ENCODE results near the gene FARP1.
"Not testable (repeated sequence)": the region's sequence is repeated elsewhere in the genome, so short reads cannot be mapped to it uniquely, and the experiment has no call there.

The FARP1 gene

DNA sequence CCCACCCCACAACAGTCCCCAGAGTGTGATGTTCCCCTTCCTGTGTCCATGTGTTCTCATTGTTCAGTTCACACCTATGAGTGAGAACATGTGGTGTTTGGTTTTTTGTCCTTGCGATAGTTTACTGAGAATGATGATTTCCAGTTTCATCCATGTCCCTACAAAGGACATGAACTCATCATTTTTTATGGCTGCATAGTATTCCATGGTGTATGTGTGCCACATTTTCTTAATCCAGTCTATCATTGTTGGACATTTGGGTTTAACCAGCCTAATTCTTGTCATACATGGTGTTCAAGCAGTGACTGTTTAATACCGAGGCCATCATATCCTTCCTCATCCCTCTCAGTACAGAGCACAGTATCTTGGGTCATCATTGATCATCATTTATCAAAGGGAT, 226.6 kb downstream of the FARP1 start:
- H3K4me1 ChIP-seq (ENCODE audit: control insufficient read depth in 1 of 2, insufficient read depth in 2 of 2, low read length in 2 of 2); H4K12ac ChIP-seq (ENCODE audit: low read depth, low read length); H3K14ac ChIP-seq (ENCODE audit: low read length); H3K79me2 ChIP-seq (ENCODE audit: control insufficient read depth, insufficient read depth, low read length, poor library complexity); DNase-seq; H3K23ac ChIP-seq (ENCODE audit: low read length); H4K91ac ChIP-seq (ENCODE audit: low read depth, low read length); H2BK5ac ChIP-seq (ENCODE audit: low read depth, low read length, poor library complexity); H2BK120ac ChIP-seq (ENCODE audit: insufficient read depth, low read length, poor library complexity); H3K4me2 ChIP-seq (ENCODE audit: low read length); H3K18ac ChIP-seq (ENCODE audit: low read length); H3K27ac ChIP-seq (ENCODE audit: low read depth, low read length); H2BK12ac ChIP-seq (ENCODE audit: low read length); H3K9ac ChIP-seq (ENCODE audit: low read length); H3K27me3 ChIP-seq (ENCODE audit: insufficient read depth, low read length); H4K8ac ChIP-seq (ENCODE audit: low read depth, low read length); H2AK5ac ChIP-seq (ENCODE audit: low read length); H3K4ac ChIP-seq (ENCODE audit: low read depth, low read length); H2AFZ ChIP-seq (ENCODE audit: insufficient read depth, low read length, poor library complexity); H3K9me3 ChIP-seq (ENCODE audit: insufficient read depth, low read depth, low read length); H3K4me3 ChIP-seq (ENCODE audit: low read depth, low read length); H3K79me1 ChIP-seq (ENCODE audit: low read length): not testable (repeated sequence)
- WGBS (ENCODE audit: extremely low coverage, insufficient coverage, insufficient read length) = no CpG with 5 or more reads among the region's 2 CpGs
- H3K36me3 ChIP-seq (ENCODE audit: control insufficient read depth in 1 of 2, insufficient read depth in 2 of 2, low read length in 2 of 2) = peaks cover 3 to 10% of the 10 kb centered on the region in 2 experiments

DNA sequence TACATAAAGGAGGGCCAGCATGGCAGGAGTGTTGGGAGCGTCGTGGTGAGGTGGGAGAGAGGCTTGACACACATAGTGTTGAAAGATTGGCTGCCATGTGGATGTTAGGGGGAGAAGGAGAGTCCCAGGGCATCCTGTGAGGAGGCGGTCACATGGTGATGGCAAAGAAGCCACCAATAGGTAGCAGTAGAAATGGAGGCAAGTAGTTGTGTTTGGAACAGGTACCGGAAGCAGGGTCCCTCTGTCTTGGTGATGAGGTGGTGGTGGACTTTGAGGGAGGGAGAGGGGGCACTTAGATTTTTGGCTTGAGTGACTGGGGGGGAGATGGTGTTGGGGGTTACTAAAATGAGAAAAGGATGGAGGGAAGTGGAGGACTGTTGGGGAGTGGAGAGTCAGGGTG, 227.4 kb downstream of the FARP1 start:
- no peak overlapping the region for H3K18ac ChIP-seq (ENCODE audit: low read length)
- no peaks in the 10 kb centered on the region for H3K79me1 ChIP-seq (ENCODE audit: low read length)
- no peak overlapping the region for H2BK5ac ChIP-seq (ENCODE audit: low read depth, low read length, poor library complexity)
- no peak overlapping the region for H3K4ac ChIP-seq (ENCODE audit: low read depth, low read length)
- no peak overlapping the region for H3K9ac ChIP-seq (ENCODE audit: low read length)
- H3K4me3 ChIP-seq (ENCODE audit: low read depth, low read length) = no peak overlapping the region
- no CpG with 5 or more reads among the region's 4 CpGs for WGBS (ENCODE audit: extremely low coverage, insufficient coverage, insufficient read length)
- no peak overlapping the region for H3K27ac ChIP-seq (ENCODE audit: low read depth, low read length)
- H2AK5ac ChIP-seq (ENCODE audit: low read length) = no peak overlapping the region
- H2AFZ ChIP-seq (ENCODE audit: insufficient read depth, low read length, poor library complexity) = no peak overlapping the region
- H4K8ac ChIP-seq (ENCODE audit: low read depth, low read length) = no peak overlapping the region
- H3K14ac ChIP-seq (ENCODE audit: low read length) = no peak overlapping the region
- H2BK12ac ChIP-seq (ENCODE audit: low read length) = no peak overlapping the region
- DNase-seq = no peak
- H3K9me3 ChIP-seq (ENCODE audit: insufficient read depth, low read depth, low read length) = no peaks in the 10 kb centered on the region
- no peak overlapping the region for H2BK120ac ChIP-seq (ENCODE audit: insufficient read depth, low read length, poor library complexity)
- H3K4me2 ChIP-seq (ENCODE audit: low read length) = no peak overlapping the region
- no peak overlapping the region for H4K91ac ChIP-seq (ENCODE audit: low read depth, low read length)
- H3K4me1 ChIP-seq (ENCODE audit: control insufficient read depth in 1 of 2, insufficient read depth in 2 of 2, low read length in 2 of 2) = peaks cover 0 to 8% of the 10 kb centered on the region in 2 experiments
- H3K36me3 ChIP-seq (ENCODE audit: control insufficient read depth in 1 of 2, insufficient read depth in 2 of 2, low read length in 2 of 2) = peaks cover 3 to 12% of the 10 kb centered on the region in 2 experiments
- H4K12ac ChIP-seq (ENCODE audit: low read depth, low read length) = no peak overlapping the region
- H3K23ac ChIP-seq (ENCODE audit: low read length) = no peak overlapping the region
- no peaks in the 10 kb centered on the region for H3K79me2 ChIP-seq (ENCODE audit: control insufficient read depth, insufficient read depth, low read length, poor library complexity)
- H3K27me3 ChIP-seq (ENCODE audit: insufficient read depth, low read length) = no peaks in the 10 kb centered on the region

DNA sequence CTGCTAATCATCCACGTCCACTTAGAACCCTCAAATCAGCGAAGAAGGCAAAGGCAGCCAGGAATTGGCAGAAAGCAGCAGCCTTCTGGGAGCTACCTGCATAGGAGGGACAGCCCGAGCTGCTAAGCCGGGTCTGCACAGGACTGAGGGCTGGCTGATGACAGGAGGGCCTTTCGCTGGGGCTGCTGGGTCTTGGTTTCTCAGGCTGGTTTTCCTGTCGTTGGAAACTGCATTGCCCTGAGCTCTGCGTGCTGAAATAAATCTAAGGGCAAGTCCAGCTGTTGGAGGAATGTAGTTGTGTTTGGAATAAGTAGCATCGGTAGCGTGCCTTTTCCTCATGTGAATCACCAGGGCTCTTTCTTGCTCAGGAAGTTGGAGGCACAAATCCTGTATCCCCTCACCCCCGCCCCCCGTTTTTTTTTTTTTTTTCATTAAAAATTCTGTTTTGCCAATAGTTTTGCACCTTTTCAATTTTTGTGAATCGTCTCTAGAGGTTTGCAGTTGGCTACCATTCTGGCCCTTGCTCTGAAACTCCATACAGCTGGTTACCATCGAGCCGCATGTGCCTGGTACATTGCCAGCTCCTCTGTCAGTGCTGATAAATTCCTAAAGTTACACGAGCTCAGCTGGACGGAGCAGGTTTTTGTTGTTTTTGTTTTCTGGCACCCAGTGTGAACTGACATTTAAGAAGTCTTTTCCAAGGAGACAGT, 228.1 kb downstream of the FARP1 start:
- Histone ChIP-seq H3K14ac (ENCODE audit: low read length) (no peak overlapping the region), H3K27ac (ENCODE audit: low read depth, low read length) (no peak overlapping the region), H3K9me3 (ENCODE audit: insufficient read depth, low read depth, low read length) (no peaks in the 10 kb centered on the region), H2BK120ac (ENCODE audit: insufficient read depth, low read length, poor library complexity) (no peak overlapping the region), H3K4me1 (ENCODE audit: control insufficient read depth in 1 of 2, insufficient read depth in 2 of 2, low read length in 2 of 2) (peaks cover 0 to 8% of the 10 kb centered on the region in 2 experiments), H3K4ac (ENCODE audit: low read depth, low read length) (no peak overlapping the region), H3K79me2 (ENCODE audit: control insufficient read depth, insufficient read depth, low read length, poor library complexity) (no peaks in the 10 kb centered on the region), H3K4me2 (ENCODE audit: low read length) (no peak overlapping the region), H3K36me3 (ENCODE audit: control insufficient read depth in 1 of 2, insufficient read depth in 2 of 2, low read length in 2 of 2) (peaks cover 3 to 12% of the 10 kb centered on the region in 2 experiments), H3K79me1 (ENCODE audit: low read length) (no peaks in the 10 kb centered on the region), H3K9ac (ENCODE audit: low read length) (no peak overlapping the region), H3K23ac (ENCODE audit: low read length) (no peak overlapping the region), H2AK5ac (ENCODE audit: low read length) (no peak overlapping the region), H3K18ac (ENCODE audit: low read length) (no peak overlapping the region), H2BK5ac (ENCODE audit: low read depth, low read length, poor library complexity) (no peak overlapping the region), H4K8ac (ENCODE audit: low read depth, low read length) (no peak overlapping the region), H4K12ac (ENCODE audit: low read depth, low read length) (no peak overlapping the region), H2AFZ (ENCODE audit: insufficient read depth, low read length, poor library complexity) (no peak overlapping the region), H3K4me3 (ENCODE audit: low read depth, low read length) (no peak overlapping the region), H4K91ac (ENCODE audit: low read depth, low read length) (no peak overlapping the region), H2BK12ac (ENCODE audit: low read length) (no peak overlapping the region), H3K27me3 (ENCODE audit: insufficient read depth, low read length) (no peaks in the 10 kb centered on the region)
- DNase-seq = peak in 1 of 2 donors; percentile 58
- no CpG with 5 or more reads among the region's 16 CpGs for WGBS (ENCODE audit: extremely low coverage, insufficient coverage, insufficient read length)

DNA sequence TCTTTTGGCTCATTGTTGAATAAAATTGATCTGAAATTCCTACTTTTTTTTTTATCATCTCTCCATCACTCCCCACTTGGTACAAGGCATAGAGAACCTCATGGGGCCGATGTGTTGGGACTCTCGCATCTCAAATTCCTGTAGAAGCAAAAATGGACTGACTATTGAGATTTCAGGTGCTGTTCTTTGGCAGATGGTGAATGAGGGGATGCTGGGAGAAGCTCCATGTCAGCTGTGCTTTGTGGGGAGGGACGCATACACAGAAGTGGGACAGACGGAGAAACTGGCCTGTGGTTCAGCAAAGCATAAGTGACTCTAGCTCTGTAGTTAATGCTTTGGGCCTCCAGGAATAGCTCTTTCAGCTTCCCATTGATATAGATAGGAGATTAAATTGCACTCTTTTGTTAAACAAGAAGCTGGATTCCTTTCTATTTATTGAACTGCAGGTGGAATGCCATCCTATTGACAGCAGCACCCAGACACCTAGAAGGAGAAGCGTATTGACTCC, 228.7 kb downstream of the FARP1 start:
- Histone ChIP-seq H3K27me3 (ENCODE audit: insufficient read depth, low read length) (no peaks in the 10 kb centered on the region), H3K9me3 (ENCODE audit: insufficient read depth, low read depth, low read length) (no peaks in the 10 kb centered on the region), H4K8ac (ENCODE audit: low read depth, low read length) (no peak overlapping the region), H2BK5ac (ENCODE audit: low read depth, low read length, poor library complexity) (no peak overlapping the region), H3K9ac (ENCODE audit: low read length) (no peak overlapping the region), H4K91ac (ENCODE audit: low read depth, low read length) (no peak overlapping the region), H2BK12ac (ENCODE audit: low read length) (no peak overlapping the region), H3K4me1 (ENCODE audit: control insufficient read depth in 1 of 2, insufficient read depth in 2 of 2, low read length in 2 of 2) (peaks cover 0 to 8% of the 10 kb centered on the region in 2 experiments), H4K12ac (ENCODE audit: low read depth, low read length) (no peak overlapping the region), H3K18ac (ENCODE audit: low read length) (no peak overlapping the region), H3K79me1 (ENCODE audit: low read length) (no peaks in the 10 kb centered on the region), H3K4me3 (ENCODE audit: low read depth, low read length) (no peak overlapping the region), H3K4me2 (ENCODE audit: low read length) (no peak overlapping the region), H2BK120ac (ENCODE audit: insufficient read depth, low read length, poor library complexity) (no peak overlapping the region), H3K23ac (ENCODE audit: low read length) (no peak overlapping the region), H2AK5ac (ENCODE audit: low read length) (no peak overlapping the region), H2AFZ (ENCODE audit: insufficient read depth, low read length, poor library complexity) (no peak overlapping the region), H3K79me2 (ENCODE audit: control insufficient read depth, insufficient read depth, low read length, poor library complexity) (no peaks in the 10 kb centered on the region), H3K27ac (ENCODE audit: low read depth, low read length) (no peak overlapping the region), H3K36me3 (ENCODE audit: control insufficient read depth in 1 of 2, insufficient read depth in 2 of 2, low read length in 2 of 2) (peaks cover 3 to 12% of the 10 kb centered on the region in 2 experiments), H3K14ac (ENCODE audit: low read length) (no peak overlapping the region), H3K4ac (ENCODE audit: low read depth, low read length) (no peak overlapping the region)
- no CpG with 5 or more reads among the region's 5 CpGs for WGBS (ENCODE audit: extremely low coverage, insufficient coverage, insufficient read length)
- no peak for DNase-seq

Measured in trophoblast cell (in vitro differentiated cells and primary cell).